Hematopoietic multipotent progenitor cell treated with erythropoietin and hydrocortisone succinate and interleukin-3 and kit ligand, for 6 days (in vitro differentiated cells): ENCODE measurements around the gene SWAP70.

Source experiments
- DNase-seq: peaks from one replicate; pipeline ENCODE4 v3.0.0-alpha.2; 2015

Gene SWAP70

DNA sequence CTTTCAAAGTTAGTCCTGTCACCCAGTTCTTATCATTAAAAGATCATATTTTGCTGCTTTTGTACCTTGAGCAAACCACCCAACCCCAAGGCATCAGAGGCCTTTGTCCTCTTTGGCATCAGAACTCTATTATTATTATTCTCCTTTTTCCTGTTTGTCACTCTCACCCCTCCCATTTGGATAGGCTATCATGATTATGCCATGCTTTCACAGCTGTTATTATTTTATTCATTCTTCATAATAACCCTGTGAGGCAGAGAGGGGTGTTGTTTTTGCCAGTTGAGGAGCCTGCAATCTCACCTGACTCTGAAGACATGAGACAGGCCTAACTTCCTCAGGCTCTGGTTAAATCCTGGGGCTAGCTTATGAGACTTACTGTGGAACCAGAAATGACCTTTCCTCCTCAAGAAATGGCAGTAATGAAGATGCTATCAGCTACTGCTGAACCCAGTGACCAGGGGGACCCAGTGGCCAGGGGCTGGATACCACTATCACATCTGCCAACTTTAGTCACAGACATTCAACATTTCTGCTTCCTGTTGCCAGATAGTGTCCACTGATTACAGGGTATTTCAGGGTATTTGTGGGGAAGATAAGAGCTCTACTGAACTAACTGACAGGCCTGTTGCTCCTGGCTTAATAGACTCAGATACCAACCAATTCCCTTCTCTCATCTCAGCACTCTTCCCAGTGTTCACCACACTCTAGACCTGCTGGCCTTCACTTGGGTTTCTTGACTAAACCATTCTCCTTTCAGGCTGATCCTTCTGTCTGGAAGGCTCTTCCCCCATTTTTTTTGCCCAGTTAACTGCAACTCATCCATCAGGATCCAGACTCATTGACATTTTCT lies 11.8 kb upstream of the SWAP70 start:
- DNase-seq, result peak; percentile 91

DNA sequence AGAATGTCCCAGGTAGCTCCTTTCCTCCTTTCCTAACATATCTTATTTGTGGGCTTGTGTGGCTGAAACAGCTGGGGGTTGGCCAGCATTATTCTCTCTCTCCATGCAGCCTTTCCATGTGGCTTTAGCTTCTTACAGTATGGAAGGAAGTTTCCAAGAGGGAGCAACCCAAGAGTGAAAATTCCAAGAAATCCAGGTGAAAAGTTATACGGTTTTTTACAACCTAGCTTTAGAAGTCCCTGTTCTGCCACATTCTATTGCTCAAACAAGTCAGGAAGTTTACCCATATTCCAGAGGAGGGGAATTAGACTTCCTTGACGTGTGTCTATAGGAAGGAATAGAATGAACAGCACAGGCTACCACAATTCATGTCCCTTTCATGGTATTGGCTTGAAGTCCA lies 10.0 kb upstream of the SWAP70 start:
- no peak for DNase-seq

DNA sequence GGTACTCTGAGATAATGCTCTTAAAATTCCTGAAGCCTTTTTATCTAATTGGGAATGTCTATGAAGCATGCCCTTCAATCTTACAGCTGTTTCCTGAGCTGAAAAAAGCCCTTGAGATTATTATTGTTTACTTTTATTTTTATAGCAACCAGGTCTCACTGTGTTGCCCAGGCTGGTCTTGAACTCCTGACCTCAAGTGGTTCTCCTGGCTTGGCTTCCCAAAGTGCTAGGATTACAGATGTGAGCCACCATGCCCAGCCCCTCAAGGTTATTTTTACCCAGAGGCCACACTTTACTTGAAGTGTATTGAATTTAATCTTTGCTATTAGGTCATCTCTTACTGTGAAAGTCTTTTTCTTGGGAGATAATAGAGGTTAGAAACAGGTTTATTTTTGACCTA lies 7.0 kb upstream of the SWAP70 start:
- no peak for DNase-seq

DNA sequence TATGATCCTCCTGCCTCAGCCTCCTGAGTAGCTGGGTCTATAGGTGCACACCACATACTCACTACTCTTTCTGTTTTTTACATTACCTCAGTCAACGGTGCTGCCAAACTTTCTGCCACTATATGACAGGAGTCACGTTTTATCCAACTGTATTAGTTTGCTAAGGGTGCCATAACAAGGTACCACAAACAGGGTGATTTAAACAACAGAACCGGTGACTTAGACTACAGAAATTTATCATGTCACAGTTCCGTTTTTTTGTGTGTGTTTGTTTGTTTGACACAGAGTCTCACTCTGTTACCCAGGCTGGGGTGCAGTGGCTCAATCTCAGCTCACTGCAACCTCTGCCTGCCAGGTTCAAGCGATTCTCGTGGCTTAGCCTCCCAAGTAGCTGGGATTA lies 6.3 kb upstream of the SWAP70 start:
- no peak for DNase-seq

DNA sequence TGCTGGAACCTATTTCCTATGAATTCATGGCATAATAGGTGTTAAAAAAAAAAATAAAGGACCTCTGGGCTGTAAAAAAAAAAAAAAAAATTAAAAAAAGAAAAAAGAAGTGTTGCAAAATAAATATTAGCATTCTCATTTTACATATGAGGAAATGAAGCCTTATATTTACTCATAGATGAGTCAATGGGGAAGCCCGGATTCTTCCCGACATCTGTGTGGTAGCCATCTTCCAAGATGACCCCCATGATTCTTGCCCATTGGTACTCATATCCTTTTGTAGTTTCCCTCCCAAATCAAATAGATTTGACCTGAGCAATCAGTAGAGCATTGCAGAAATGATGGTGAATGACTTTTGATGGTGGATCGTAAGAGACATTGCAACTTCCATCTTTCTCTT lies 3.0 kb upstream of the SWAP70 start:
- DNase-seq, result no peak

DNA sequence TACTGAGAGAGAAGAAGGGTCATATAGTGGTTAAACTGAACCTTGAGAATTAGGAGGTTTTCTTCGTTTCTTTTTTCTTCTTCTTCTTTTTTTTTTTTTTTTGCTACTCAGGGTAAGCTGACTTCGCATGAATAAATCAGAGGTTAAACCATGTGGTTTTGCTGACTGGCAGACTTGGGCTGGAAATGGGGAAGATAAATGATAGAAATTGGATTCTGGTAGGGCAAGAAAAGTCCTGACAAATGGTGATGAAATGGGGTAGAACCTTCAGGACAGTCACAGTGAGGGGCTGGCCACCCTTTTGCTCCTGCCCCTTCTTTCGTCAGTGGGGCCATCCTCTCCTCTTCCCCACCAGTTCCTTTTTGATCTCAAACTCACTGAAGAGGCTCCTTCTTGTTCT lies 1.6 kb upstream of the SWAP70 start:
- DNase-seq, result peak; percentile 72

DNA sequence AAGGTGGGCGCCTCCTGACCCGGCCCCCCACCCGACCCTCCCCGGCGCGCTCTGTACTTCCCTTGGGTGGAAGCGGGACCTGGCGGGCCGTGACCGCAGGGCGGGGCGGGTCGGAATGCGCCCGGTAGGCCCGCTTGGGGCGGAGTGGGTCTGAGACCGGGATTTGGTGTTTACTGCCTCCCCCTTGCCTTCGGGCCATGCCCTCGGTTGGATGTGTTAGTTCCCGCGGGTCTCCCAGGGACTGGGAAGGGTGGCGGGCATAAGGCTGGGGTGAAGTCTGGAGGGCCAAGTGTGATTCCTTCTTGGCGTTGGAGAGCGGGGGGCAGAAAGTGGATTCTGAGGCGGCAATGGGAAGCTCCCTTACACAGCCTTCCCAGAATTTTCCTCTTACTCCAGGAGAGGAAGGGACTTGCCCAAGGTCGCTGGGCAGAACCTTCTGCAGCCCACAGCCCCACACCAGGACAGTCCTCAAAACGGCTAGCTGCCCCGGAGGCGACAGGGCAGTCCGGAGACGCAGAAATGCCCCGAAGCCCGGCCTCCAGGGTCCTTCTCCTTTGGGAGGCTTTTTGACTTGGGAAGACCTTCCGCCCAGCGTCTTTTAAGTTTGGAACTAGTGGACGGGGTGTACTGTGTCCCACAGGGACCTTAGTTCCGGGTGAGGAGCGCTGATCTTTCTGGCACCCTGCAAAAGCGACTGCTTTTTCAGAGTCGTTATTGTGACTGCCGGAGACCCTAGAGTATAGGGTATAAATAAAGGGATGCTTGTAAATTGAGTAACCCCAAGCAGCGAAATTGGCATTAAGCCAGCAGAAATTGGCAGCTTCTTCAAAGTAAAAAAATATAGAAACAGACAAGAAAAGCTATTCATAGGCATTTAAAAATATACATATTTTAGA lies 647 bp downstream of the SWAP70 start:
- peak; percentile 69 for DNase-seq

DNA sequence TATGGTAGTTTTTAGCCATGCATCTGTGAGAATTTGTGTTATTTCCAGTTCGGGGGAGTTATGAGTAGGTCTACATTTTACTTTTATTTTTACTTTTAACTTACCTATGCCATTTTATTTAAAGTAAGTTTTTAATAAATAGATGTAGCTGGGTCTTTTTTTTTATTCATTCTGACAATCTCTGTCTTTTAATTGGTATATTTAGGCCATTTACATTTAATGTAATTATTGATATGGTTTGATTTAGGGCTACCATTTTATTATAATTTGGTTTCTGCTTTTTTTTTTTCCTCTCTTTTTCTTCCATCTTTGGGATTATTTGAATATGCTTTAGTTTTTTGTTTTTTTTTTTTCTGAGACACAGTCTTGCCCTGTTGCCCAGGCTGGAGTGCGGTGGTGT lies 1.9 kb downstream of the SWAP70 start:
- DNase-seq, result no peak

DNA sequence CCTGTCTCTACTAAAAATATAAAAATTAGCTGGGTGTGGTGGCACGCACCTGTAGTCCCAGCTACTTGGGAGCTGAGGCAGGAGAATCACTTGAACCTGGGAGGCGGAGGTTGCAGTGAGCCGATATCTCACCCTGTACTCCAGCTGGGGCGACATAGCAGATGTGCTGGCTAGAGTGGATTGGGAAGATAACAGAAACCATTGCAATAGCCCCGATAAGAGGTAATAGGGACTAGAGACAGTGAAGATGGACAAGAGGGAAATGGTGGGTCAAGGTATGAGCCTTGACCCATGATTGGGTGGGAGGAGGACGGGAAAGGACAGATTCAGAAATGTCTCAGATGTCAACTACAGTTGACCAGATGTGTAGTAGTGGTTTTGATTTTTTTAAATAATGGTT lies 6.1 kb downstream of the SWAP70 start:
- DNase-seq, result no peak

DNA sequence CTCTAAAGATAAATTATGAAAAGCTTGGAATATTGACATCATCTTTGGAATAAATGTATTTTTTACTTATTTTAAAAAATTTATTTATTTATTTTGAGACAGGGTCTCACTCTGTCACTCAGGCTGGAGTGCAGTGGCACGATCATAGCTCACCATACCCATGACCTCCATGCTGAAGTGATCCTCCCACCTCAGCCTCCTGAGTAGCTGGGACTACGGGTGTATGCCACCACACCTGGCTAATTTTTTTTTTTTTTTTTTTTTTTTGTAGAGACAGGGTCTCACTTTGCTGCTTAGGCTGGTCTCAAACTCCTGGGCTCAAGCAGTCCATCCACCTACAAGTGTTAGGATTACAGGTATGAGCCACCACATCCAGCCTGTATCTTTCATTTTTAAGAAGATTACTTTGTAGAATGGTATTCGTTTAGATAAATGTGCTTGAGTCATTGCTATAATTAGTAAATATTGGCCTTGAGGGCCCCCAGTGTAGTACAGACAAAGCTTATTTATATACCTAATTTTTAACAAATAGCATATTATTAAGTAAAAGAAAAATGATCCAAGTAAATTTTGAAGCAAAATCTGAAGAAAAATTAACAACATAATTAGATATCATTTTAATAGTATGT lies 8.5 kb downstream of the SWAP70 start:
- no peak for DNase-seq

DNA sequence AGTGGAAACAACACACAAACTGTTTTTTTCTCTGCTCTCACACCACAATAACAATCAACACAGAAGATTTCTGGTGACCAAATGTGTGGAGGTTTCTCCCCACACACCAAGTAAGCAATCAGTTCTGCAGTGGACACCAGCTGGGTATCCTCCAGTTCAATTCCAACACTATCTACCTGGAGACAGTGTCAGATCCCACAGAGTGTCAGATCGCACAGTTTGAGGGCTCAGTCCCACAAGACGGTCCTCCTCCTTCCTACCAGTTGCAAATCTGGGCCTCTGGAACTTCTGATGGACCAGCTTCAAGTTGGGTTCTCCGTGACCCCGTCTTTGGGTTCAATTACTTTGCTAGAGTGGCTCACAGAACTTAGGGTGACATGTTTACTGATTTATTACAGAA lies 9.0 kb downstream of the SWAP70 start:
- DNase-seq, result no peak

DNA sequence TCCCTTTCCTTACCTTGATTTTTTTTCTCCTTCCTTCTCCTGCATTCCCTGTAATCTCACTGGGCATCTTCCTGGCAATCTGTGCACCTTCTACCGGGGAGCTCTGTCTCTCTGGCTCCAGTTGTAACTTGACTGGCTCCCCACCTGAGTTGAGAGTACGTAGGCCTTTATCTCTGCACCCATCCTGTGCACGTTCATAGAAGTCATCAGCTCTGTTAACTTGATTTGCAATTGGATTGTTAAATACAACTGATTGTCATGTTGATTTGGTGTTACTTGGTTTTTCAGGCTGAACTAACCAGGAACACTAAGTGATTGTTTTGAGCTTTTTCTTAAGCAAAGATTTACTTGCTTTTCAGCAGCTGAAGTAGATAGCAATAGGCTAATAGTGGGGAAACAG lies 11.8 kb downstream of the SWAP70 start:
- no peak for DNase-seq

DNA sequence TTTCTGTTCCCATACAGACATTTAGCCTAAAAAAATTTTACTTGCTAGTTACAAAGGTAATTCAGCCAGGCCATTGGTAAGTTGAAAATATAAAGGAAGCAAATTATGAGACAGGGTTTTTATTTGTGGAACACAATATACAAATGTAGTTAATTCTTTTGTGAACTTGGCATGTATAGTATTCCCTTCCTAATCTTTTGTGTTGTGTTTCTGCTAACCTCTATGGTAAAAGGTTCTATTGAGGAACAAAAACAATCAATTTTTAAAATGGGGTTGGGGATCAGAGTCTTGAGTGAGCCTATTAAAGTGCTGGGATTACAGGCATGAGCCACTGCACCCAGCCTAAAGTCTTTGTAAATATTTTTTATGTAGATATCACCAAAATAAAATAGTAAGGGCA lies 14.1 kb downstream of the SWAP70 start:
- no peak for DNase-seq

DNA sequence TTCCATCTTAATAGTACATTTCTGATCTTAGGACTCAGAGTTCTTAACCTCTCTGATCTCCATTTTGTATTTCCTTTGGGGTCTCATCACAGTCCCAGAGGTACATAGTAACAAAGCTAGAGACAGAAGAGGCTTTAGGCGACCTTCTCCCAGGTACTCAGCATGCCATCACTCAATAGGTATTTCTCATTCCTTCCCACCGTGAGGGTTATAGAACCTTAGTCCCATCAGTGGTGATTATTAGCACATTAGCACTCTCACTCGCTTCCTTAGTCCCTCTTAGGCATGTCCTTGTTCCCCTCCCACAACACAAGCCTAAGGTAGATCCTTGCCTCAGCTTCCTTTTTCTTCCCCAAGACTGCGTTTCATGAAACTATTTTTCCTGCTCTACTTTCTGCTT lies 14.7 kb downstream of the SWAP70 start:
- no peak for DNase-seq

DNA sequence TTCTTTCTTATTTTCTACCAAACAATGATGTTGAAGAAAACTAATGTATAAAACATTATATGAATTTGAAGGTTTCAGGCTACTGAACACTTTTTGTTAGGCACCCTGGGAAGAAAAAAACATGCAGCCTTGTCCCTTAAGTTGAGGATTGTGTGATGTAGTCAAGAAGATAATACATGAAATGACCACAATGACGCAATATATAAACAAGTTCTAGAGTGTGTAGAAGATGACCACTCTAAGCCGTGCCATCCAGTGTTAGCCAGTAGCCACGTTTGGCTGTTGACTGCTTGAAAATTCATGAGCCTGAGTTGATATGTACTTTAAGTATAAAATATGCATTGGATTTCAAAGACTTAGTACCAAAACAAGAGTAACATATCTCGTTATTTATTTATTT lies 16.2 kb downstream of the SWAP70 start:
- DNase-seq, result peak; percentile 34

DNA sequence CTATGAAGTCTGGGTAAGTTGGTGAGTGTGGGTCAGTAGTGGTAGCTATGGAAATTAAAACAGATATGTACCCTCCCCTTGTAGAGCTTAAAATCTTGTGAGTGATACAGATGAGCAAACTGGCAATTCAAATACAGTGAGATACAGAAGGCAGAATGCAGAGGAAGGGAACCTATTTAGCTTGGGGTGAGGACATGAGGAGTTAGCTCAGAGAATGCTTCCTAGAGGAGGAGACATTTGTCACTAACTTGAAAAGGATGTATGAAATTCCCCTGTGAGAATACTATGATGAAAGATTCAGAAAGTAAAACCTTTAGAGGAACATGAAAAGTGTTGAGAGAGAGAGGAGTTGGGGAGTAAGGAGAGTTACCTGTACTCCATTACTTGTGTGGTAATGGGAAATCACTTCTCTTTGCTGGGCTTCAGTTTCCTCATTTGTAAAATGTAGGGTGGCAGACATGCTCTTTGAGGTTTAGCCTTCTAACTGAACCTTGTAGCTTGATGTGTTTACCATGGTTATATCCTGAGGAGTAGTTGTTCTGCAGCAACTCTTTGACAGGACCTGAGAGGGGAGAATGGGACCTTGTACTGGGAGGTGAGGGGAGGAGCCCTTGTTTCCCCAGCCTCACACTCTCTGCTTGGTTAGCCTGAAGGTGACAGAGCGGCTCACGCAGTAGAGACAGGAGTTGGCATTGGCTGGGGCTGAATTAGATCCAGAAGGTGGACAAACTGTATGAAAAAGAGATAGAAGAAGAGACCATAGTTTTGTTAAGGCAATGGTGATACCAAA lies 17.9 kb downstream of the SWAP70 start:
- DNase-seq, result no peak

DNA sequence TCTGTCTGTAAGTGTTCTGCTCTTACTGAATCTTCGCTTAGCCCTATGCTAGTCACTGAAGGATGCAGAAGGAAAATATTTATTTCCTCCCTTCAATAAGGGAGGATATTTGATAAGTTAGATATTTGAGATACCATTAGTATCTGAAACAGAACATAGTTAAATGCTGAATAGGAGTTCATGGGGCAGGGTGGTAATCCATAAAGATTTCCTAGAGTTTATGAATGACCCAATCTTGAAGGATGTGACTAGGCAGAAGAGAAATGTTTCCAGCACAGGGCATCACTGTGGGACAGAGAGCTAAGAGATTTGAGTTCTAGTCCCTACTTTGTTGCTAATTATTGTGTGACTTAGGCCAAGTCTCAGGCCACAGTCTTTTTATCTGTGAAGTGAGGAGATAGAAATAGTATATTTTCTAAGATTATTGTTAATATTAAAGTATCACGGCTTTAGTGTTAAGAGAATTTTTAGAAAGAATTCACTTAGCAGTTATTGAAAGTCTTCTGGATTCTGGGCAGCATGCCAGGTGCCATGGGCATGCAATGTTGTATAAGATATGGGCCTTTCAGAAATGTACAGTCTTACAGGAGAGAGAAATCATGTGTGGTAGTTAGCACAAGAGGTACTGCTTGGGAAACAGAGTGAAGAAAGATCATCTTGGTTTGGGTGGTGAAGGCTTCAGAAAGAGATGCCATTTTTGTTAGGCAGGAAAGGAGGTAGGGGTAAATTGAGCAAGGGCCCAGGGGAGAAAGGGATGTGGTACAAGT lies 24.0 kb downstream of the SWAP70 start:
- DNase-seq, result peak; percentile 90

DNA sequence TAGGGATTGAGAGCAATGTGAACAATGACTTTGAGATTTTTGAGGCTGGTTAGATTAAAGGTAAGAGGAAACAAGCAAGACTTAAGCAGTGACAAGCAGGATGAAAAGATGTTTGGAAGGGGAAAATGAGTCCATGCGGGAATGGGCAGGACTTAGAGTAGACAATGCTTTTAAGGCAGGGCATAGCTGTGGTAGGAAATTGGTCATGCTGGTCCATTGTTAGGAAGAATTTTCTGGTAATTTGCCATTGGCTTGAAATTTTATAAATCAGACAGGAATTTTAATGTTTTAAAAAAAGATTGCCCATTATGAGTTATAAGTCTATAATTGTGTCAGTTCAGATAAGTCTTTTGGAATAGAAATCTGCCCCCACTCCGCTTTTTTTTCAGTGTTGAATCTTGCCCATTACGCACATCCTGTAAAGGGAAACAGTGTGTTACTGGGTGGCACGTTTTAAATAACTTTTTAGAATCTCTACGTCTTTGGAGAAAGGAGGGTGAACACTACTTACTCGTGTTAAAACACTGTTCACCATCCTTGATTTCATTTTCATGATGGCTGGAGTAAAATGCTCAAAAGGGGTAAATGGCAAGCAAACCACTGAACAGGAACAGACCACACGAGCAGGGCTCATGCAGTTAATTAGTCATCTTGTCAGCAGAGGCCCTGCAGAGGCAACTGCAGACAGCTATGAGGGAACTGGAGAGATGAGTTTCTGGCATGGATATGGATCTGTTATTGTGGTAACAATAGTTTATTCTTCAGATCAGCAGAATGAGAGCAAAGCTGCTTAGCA lies 25.0 kb downstream of the SWAP70 start:
- peak; percentile 68 for DNase-seq

DNA sequence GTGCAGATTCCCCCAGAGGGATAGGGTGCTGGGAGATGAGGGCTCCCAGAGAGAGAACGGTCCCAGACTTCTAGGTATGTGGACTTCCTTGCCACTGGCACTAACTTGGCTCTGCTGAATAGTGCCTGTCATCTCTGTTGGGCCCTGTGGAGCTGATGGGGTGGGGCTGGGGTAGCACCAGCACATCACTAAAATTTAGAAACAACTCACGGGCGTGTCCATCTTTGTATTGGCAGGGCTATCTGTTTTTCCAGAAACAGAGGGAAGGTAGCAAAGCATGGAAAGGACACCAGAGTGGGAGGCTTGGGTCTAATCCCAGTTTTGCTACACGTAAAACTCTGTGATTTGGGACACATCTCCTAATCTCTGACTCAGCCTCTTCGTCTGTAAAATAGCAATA lies 25.8 kb downstream of the SWAP70 start:
- DNase-seq, result peak; percentile 41

DNA sequence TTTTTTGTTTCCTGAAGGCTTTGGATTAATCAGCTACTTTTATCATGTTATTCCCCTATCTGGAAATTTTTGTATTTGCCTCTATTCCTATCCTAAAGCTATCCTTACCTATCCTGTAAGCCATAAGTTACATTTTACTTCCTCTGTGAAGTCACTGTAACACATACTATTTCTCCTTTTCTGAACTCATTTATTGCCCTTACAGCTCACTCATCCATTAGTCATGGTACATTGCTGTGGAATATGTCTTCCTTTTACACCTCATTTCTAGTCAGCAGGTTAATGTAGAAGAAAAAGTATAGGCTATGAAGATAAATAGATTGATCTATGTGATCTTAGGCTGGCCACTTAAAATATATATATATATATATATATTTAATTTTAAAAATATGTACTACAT lies 28.0 kb downstream of the SWAP70 start:
- no peak for DNase-seq

DNA sequence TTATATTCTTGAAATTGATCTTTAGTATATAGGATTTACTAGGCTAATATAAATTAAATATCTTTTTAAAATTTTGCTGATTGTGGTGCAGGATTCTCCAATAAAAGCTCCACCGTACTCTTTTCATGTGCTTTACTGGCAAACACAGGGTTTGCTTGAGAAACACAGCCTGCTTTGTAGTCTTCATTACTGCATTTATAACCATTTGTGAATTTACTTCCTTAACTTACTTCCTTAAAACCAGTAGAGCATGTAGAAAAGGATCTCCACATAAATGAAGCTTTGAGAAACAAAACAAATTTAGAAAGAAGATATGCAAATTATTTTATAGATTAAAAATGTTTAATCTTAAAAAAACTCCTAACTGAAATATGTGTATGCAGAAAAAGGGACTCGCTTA lies 28.8 kb downstream of the SWAP70 start:
- DNase-seq, result peak; percentile 46
